DMS114 treated with DMSO at 0.1 percent for 48 hours (cell line): ENCODE results near the gene KRTAP13-2.

ENCODE experiments used
- DNase-seq: peaks from one replicate; lab custom pipeline; 2025; ENCODE audit not compliant: unreplicated experiment; lab: John Stamatoyannopoulos, UW

Gene KRTAP13-2

DNA sequence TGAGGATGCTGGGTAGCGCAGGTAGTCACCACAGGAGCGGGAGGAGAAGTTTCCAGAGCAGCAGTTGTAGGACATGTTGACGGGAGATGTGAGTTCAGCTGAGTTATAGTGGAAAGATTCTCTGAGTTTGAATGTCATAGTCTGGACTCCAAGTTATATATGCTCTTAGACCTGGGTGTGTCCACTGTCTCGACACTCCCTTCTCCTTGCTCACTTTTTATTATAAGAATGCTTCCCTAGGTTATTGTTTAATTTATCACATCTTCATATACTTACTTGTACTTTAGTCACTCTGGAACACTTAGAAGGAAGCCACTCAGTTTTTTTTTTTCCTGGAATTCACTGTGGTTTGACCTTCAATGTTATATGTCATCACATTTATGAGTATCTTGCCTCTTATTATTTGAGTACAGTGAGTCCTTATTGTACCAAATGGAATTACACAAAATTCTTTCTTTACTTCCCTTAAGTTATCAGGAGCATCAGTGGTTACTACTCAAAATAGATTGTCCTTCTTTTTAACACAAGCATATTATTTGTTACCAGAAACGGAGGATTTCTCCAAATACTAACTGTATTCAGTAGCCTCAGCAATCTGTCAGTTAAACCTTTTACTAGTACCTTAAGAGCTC is at the start of gene KRTAP13-2:
KRTAP13-2 (minus strand) TSS at position 133 of the 632 bp plus-strand sequence; CDS start at position 75, 58 bp downstream.
- no peak for DNase-seq

GRCh38 chr21:30415993-30416392 is 43.9 kb upstream of the KRTAP13-2 start:
- DNase-seq = no peak

GRCh38 chr21:30408782-30409494 is 36.9 kb upstream of the KRTAP13-2 start:
- DNase-seq = peak; percentile 16

DNA sequence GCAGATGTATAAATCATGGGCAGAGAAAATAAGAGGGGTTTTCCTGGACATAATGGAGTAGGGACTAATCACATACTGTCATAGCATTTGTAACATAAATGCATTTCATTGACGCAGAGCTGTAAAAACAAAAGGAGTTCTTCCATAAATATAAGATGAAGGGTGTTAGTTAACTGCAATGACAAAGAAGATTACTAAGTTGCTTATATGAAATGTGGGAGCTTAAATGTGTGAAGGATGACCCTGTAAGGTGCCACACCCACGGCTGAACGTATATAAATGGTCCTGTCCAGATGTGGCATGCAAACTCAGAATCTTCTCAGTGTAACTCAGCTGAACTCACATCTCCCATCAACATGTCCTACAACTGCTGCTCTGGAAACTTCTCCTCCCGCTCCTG is 23.7 kb upstream of the KRTAP13-2 start, which contains the start of gene KRTAP13-1:
KRTAP13-1 (plus strand) TSS at position 301 of the 400 bp plus-strand sequence; CDS start at position 357, 56 bp downstream.
- no peak for DNase-seq

DNA sequence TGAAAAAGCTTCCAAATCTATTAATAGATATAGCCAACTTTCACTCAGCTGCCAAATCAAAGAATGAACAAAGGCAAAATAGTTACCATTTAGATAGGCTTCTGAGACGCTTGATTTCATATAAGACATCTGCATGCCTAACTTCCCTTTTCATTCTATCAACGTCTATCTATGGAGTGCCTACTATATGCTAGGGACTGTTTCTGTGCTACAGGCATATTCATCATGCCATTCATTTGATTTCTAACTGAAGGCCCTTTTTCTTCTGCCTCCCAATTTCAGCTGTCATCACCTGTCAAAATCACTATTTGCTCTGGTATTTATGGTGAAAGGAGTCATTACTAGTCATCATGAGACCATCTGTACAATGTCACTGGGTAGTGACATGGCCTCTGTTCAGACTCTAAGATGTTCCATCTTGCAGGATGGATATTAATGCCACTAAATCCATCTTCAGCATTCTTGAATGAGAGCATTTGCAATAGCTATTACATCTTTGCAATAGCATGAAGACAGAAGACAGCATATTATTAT is 19.5 kb upstream of the KRTAP13-2 start:
- DNase-seq = no peak

- no peak for DNase-seq
Measured at GRCh38 chr21:30382201-30382600, 10.1 kb upstream of the KRTAP13-2 start.

GRCh38 chr21:30355906-30356305 is 16.2 kb downstream of the KRTAP13-2 start:
- DNase-seq = no peak

GRCh38 chr21:30354308-30355005 is 17.6 kb downstream of the KRTAP13-2 start:
- no peak for DNase-seq

DNA sequence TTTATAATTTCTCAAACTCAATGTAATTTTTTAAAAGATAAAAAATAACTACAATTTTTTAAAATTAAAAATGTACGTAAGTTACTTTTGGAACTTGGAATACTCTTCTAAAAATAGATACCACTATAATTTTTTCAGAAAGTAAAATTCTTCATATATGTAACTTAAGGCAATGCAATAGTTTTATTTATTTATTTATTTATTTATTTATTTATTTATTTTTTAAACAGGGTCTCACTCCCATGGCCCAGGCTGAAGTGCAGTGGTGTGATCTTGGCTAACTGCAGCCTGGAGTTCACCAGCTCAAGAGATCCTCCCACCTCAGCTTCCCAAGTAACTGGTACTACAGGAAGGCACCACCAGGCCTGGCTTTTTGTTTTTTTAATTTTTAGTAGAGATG is 20.5 kb downstream of the KRTAP13-2 start:
- DNase-seq = no peak

DNA sequence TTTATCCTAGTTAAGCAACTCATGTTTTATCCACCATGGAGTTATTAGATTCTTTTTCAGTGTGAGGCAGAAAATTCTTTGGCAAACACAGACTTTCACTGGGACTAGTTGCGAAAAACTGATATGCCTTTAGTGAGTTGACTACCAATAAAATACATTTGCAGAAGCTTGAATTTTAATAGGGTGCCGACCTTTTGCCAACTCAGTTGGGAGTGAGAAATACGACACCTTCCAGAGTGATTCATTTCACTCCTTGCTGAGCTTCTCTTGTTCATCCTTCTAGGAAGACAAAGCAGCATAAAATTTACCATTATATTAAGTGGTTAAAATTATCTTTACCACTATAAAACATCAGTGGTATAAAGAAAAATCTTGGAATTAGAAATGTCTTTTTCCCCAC is 22.5 kb downstream of the KRTAP13-2 start:
- DNase-seq = no peak

- DNase-seq = no peak
Measured at GRCh38 chr21:30348506-30348905, 23.6 kb downstream of the KRTAP13-2 start, which contains the start of gene KRTAP23-1. Gene KRTAP23-1 (minus strand): TSS chr21:30348606. CDS start chr21:30348606, 0 bp downstream.

GRCh38 chr21:30345014-30345413 is 27.1 kb downstream of the KRTAP13-2 start:
- DNase-seq = no peak

DNA sequence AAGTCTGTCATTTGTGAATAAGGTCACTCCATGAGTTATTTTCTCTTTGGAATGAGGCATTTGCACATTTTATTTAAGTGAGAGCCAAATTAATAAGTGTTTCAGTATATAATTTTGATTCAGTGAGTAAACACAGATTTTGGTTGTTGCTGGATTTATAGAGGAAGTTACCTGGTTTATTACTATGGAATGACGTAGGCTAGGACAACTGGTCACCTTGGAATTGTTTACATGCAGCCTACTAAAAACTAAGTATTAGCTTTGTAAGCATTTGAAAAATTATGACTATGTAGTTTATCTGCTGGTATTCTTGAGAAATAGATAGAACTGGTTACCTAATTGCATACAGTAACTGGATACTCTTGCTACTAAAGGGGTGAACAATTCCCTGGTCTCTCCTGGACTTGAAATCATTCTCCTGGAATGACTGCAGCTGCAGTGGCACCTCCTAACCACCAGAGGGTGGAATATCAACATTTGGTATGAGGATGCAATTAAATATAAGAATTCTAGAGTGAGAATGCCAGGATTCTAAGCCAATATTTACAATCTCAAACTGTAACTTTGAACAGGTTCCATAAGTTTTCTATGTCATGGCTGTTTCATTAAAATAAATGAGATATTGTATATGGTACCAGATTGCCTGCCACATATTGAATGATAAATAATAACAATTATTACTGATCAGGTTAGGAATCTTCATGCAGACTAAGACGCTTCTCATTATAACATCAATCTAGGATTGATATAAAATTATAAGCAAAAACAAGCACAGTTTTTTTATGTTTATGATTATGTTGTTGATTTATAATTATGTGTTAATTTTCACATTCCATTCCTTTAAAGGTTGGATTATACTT is 31.1 kb downstream of the KRTAP13-2 start:
- peak; percentile 1 for DNase-seq

GRCh38 chr21:30338717-30339116 is 33.4 kb downstream of the KRTAP13-2 start:
- DNase-seq = no peak

- DNase-seq = no peak
Measured at GRCh38 chr21:30337772-30338171, 34.3 kb downstream of the KRTAP13-2 start.

- no peak for DNase-seq
Measured at GRCh38 chr21:30337276-30337744, 34.8 kb downstream of the KRTAP13-2 start, which contains the start of gene KRTAP27-1. Gene KRTAP27-1 (minus strand): TSS chr21:30337694. CDS start chr21:30337668, 26 bp downstream.

DNA sequence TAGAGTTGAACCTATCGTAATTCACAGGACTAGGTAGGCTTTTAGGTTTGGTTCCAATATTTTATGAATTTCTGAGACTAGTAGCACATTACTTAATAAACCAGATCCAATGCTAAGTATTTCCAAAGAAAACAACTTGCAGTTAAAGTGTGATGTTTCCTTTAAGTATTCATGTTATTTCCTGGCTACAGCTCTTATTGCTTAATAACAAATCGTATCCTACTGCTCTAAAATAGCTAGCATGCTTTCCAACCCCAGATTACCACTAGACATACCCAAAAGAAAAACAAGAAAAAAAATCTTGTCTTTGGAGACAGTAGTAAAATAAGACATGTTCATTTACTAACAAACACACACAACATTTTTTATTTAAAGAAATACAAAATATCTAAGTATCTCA is 35.5 kb downstream of the KRTAP13-2 start:
- DNase-seq = no peak

- DNase-seq = no peak
Measured at GRCh38 chr21:30333736-30334135, 38.3 kb downstream of the KRTAP13-2 start.

- no peak for DNase-seq
Measured at GRCh38 chr21:30332681-30333080, 39.4 kb downstream of the KRTAP13-2 start.

DNA sequence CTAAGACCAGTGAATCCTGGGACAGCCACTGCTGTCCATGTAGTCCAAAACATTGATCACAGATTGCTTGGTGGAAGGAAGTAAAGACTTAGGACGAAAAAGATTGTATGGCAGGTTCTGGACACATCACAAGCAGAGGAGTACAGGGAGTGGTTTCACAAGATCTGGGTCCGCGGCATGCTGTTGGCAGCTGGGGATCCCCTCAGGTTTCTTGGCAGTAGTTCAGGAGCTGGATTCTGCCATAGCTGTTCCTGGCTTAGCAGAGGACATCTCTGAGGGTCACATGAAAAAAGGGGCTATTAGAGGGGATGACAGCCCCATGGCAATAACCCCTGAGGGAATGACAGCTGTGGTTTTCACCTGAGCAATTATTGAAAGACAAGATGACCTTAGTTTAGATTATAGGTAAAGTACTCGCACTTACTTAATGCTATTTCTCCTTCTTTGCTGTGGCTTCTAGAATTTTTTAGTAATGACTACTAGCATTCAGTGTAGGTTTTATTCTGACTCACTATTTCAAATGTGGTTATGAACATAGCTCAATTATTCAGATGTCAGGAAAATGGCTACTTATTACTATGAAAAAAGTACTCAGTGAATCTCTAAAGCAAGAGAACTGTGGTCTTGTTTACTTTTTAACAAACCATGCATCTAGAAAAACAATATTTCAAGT is 42.7 kb downstream of the KRTAP13-2 start:
- DNase-seq = no peak
